IPS DF 4.7 (cell line): Measurements from ENCODE around the gene TSKU.

Experiments used
- DNase-seq: peaks from one replicate; pipeline ENCODE4 v3.0.0-alpha.2; 2013; ENCODE audit warnings: low spot score; ENCODE audit errors: extremely low read depth

The TSKU gene

DNA sequence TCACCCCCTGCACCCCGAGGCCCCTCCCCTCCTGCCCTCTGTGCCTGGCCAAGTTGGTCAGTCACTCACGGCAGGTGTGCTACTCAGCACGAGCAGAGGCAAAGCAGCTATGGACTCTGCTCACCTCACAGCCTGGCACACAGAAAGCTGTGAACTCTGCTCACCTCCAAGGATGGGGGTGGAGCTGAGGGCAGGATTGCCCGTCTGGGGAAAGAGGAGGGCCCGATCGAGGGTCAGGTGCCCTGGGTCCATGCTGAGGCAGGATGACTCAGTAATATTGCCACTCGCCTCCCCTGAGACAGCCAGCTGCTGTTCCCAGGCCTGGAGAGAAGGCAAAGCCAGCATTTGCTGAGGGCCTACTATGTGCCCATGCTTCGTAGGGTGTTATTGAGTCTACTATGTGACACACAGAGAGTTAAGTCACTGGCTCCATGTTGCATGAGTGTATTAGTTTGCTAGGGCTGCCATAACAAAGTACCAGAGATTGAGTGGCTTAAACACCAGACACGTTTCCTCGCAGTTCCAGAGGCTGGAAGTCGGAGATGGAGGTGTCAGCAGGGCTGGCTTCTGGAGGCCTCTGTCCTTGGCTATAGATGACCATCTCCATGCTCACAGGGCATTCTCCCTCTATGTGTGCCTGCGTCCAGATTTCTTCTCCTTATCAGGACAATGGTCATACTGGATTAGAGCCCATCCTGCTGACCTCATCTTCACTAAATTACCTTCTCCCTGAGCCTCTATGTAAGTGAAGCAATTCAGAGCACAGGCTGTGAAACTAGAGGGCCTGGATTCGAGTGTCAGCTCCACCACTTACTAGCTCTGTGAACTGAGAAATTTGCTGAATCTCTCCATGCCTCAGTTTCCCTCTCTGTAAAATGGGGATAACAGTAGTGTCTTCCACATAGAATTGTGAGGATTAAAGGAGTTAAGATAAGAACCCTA, 13.2 kb upstream of the TSKU start:
- DNase-seq: no peak

DNA sequence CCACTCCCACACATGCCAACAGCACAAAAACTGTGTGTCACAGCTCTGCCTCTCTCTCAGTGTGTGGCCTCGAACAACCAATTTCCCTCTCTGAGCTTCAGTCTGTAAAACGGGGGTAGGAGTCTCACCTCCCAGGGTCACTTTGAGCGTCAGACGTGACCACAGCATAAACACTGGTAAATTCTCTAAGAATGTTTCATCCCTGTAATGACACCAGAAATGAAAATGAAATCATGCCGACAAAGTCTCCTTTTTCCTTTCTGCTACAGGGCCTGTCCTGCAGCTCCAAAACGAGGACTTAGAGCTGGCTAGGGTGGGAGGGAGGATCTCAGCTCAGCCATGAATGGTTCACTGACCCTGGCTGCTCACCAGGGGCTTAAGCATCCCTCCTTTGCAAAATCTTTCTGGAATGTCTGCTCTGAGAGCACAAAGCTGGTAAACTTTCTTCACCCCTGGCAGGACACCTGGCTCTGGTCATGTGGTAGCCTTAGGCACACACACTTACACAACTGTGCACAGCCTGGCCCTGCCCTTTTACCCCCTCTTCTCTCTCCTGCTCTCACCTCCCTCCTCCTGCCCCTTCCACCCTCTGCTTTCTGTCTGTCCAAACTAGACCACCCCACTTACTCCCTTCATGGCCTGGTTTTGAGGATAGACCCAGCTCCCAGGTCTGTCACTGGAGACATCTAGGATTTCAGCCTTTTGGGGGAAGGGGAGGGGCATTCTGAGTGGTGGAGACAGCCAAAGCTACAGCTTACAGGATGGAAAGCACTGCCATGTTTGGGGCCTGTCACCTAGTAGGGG, 12.3 kb upstream of the TSKU start:
- DNase-seq: no peak

DNA sequence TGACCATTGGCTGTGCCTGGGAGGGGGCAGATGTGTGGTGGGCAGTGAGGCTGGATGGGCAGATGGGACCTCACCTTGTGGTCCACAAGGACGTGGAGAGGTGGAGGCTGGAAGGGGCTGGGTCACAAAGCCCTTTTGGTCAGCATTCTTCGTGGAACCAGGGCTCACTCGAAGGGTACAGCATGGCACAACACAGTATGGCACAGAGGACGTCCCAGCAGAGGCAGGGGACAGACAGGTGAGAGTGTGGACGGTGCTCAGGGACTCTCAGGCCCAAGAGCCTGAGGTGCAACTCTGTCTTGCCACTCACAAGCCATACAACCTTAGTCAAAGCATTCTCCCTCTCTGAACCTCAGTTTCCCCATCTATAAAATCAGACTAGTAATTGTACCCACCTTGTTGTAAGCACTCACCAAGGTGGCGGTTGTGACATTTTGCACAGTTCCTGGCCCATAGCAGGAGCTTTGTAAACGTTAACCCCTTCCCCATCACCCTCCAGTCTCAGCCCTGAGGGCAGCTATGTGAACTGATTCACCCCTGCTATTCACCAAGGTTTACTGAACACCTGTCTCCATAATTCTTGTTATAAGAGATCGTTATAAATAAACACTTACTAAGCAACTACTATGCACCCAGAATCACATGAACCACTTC, 11.6 kb upstream of the TSKU start:
- DNase-seq: no peak

DNA sequence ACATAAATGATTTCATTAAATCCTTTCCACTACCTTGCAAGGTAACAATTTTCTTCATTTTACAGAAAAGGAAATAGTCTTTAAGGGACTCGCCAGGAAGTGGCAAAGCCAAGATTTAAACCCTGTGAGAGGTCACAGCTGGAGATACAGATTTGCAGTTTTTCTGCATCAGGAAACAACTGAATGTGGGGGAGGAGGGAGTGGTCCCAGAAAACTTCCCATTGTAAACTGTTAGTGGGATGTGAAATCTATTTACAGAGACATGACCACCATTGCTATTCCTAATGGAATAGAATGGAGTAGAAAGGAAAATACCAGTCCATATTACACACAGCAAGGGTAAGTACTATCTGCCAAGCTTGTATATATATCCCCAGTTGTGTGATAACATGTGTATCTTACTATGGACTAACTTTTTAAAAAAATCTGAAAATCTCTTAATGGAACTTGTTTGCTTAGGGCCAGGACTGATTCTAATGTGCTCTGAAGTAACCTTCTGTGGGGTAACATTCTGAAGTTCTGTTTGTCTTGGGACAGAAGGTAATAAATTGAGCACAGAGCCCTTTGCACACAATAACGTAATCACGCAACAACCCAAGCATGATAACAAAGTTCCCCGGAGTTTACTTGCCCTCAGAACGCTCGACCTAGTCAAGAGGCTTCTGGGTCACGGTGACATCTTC, 10.9 kb upstream of the TSKU start:
- DNase-seq: no peak

DNA sequence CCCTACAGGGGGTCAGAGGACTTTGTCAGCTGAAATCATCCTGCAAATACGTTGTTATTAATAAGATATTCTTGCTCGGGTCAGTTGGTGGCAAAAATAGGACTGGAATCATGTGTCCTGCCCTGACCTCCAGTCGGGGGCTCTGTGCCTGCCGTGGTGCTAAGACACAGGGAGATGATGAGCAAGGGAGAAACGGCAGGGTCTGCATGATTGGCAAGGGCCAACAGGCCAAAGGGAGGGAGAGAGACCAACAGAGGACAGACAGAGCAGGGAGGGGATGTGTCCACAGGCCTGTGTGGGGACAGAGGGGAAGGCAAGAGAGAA, 10.4 kb upstream of the TSKU start:
- no peak for DNase-seq

DNA sequence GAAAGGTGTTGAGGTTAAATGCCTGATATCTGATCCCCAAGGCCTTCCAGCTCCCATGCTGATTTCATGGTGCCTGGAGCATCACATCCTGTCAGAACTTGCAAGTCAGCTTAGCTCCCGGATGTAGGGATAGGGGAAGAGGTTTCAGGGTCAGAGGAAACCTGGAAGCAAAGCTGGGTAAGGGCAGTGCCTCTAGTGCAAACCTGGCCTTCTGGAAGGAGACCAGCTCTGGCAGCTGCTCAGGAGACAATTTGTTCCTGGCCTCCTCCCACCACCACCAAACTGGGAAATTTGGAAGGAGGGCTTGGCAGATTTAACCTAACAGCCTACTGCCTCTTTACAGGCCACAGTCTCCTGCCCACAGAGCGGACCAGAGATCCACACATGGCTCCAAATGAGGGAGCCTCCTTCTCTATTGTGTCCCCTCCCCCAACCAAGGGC, 9.2 kb upstream of the TSKU start:
- DNase-seq: no peak

DNA sequence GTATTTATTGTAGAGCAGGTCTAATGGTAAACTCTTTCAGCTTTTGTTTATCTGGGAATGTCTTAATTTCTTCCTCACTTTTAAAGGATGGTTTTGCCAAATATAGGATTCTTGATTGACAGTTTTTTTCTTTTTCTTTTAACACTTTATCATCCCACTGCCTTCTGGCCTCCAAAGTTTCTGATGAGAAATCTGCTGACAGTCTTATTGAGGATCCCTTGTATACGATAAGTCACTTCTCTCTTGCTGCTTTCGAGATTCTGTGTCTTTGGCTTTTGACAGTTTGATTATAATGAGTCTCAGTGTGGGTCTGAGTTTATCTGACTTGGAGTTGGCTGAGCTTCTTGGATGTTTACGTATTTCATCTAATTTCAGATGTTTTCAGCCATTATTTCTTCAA, 6.7 kb upstream of the TSKU start:
- DNase-seq: no peak

DNA sequence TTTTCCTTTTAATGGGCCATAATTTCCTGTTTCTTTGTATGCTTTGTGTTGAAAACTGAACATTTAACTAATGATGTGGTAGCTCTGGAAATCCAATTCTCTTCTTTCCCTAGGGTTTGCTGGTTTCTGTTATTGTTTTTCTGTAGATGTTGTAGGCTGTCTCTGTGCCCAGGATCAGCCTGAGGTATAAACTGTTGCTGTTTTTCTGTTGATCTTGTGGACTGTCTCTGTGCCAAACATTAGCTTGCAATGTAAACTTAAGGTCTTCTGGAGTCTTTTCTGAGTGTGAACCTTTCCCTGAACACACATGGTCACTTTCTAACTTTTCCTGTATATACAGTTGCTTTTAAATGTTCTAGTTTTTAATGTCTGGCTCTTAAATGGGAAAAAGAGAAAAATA, 5.9 kb upstream of the TSKU start:
- DNase-seq: no peak

DNA sequence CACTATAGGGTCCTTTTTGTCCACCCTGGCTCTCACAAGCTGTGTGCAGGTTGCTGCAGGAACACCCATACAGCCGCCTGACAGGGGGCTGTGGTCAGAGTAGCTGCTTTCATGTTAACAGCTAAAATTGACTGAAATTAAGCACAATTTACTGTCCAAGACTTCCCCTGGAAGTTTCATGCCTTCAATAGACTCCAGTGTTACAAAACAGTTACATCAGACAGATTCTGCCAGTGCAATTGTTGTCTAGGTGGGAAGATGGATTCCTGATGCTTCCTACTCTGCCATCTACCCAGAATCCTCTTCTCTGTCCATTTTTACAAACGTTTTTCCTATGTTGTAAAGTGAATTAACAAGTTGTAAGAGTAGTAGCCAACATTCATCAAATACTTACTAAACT, 5.3 kb upstream of the TSKU start:
- no peak for DNase-seq

DNA sequence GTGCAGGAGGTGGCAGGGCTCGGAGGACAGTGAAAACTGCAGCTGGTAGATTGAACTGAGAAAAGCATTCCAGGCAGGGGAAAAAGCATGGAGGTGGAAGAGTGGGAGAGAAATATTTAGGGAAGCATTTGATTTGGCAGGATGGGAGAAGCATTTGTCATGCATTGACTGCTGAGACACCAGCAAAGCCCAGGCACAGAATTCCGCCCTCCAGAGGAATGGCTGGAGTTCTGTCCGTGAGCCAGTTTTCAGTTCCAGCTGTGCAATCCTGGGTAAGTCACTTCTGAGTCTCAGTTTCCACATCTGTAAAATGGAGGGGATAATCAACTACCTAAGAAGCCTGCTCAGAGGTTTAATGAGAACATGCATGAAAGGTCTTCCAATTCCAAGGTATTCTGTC, 4.3 kb upstream of the TSKU start:
- DNase-seq: no peak

DNA sequence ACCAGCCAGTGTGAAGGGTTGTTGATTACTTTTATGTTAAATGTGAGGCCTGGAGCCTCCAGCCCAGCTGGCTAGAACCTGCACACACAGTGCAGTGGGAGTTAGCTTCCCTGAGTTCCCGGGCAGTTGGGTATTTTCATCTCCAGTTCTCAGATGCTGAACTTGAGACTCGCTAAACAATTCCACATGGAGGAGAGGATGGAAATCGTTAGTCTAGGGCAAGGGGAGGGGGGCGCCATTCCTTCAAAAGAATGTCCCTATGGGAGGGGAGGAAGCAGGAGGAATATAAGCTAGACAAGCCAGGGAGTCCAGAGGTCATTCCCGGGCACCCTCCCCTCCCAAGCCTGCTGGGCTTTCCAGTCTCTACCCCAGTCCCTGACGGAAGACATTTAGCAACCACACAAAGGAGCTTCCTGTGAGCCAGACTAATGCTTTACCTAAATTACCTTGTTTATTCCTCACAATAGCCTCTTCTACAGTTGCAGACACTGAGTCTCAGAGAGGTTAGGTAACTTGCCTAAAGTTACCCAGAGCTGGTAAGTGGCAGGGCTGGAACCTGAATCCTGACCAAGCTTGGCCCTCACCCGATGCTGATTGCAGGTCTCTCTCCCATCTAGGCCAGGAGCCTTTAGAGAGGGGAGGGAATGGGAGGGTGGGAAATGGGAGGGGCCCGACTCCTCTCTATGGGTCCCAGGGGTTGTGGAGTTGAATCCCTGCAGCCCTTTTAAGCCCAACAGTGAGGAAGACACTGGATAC, 1.9 kb upstream of the TSKU start:
- no peak for DNase-seq

DNA sequence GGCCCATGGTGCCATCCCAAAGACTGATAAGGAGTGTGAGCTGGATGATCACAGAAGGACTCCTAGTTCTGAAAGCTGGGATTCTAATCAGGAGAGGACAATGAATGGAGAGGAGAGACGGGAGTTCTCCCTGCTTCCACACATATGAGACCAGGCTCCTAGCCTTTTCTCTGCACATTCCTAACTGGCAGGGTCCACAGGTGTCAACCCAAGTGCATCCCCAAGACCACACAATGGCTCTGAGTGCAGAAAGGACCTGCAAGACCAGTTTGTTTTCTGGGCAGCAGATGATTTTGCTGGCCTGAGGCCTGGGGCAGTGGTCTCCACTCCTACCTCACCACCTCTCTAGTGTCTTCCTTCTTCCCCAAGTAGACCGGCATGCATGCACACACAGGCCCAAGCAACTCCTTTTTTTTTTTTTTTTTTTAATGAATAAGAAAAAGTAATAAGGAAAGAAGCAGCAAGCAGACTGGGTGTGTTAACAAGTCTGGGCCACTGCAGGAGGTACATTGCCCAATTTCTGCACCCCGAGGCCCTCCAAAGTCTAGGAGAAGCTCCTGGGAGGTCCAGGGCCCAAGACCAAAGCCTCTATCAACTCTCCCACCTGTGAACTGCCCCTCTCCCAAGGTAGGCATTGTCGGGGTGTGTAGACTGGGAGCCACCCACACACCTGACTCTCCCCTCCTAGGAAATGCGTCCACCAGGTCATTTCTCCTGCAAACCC, 1.2 kb upstream of the TSKU start:
- no peak for DNase-seq

DNA sequence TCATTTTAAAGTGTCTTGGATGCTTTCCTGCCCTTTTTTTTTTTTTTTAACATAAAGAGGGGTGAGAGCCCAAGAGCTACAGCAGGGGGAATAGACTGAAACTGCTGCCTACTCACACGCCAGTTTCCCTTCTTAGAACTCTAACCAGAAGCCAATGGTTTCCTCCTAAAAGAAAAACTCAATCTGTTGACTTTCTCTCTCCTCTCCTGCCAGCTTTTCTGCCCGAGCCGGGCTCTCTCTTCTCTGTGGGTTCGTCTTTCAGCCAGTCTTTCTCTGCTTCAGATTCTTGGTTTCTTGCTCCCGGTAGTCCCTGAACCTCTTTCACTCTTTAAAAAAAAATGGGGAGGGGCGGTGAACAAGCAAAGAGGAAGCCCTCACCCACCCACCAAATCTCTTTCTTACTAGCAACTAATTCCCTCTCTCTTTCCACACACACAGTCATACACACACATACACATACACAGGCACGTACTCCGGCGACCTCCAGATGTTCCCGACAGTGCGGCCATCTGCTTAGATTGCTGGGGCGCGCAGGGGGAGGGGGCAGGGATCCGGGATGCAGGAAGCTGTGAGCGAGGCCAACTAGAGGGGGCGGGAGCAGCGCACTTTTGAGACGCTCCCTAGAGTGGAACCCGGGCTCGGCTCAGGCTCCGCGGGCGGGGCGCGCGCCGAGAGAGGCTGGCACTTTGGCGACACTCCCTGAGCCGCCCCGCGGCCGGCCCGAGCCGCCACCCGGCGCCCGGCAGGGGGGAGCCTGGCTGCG, 444 bp upstream of the TSKU start:
- DNase-seq: no peak

DNA sequence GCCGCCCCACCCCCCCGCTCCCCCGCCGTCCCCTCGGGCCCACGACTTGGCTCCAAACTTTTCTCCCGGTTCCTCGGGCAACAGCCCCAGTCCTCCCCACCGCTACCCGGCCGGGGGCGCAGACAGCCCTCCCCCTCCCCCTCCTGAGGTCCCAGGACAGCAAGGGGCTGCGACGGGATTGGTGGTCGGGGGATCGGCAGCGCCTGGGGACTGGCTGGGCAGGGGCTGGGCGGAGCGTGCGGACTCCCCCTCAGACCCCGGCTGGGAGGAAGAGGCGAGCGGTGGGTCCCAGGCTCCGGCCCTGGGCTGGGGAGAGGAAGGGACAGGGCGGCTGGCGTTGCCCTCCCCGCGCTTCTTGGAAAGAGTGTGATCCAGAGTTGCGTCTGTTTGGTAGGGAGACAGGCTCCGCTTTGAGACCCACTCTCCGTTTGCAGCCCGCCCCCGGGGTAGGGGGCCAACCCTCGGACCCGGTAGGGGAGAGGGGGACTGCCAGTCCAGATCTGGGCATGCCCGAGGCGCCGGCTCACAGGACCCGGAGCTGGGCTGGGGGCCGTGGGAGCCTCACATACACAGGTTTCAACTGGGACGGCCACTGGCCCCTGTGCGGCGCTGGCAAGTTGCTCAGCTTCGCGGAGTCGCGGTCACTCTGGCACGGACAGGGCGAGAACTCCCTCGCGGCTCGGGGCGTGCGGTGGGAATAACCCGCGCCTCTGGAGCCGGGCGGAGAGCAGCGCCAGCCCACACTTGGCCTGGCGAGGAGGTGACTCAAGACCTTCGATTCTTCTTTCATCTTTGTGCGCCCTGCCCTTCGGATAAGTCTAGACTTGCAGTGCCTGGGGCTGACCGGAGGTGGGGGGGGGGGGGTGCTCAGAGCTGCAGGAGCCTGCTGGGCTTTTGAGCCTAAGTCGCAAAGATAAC, 999 bp downstream of the TSKU start:
- DNase-seq: no peak

DNA sequence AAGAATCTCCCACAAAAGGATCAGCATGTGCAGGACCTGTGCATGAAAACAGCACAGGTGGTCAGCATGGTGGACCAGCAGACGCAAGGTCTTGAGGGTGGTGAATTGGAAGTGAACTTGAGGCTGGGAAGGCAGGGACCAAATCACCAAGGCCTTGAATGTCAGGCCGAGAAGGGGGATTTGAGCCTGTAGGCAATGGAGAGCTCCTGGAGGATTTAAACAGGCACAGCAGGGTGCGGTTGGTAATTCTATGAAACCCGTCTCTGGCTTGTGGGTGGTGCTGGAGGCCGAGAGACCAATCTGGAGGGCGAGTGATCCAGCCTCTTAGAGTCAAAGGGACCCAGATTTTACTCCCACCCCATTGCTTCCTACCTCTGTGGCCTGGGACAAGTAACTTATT, 2.4 kb downstream of the TSKU start:
- no peak for DNase-seq

DNA sequence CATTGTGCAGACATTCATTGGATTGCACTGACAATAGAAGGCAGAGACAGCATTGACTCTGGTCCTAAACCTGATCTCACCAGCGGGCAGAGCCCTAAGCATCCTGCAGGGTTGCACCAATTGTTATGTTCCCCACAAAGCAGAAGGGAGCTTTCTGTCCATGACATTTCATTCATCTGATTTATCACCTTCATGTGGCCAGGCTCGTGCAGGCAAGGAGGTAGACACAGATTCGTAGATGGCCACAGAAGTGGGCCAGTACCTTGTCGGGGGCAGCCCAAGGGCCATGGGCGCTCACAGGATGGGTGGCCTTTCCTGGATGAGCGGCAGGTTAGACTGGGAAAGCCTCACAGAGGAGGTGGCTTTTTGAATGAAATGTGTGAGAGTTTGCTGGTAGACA, 2.9 kb downstream of the TSKU start:
- DNase-seq: no peak

DNA sequence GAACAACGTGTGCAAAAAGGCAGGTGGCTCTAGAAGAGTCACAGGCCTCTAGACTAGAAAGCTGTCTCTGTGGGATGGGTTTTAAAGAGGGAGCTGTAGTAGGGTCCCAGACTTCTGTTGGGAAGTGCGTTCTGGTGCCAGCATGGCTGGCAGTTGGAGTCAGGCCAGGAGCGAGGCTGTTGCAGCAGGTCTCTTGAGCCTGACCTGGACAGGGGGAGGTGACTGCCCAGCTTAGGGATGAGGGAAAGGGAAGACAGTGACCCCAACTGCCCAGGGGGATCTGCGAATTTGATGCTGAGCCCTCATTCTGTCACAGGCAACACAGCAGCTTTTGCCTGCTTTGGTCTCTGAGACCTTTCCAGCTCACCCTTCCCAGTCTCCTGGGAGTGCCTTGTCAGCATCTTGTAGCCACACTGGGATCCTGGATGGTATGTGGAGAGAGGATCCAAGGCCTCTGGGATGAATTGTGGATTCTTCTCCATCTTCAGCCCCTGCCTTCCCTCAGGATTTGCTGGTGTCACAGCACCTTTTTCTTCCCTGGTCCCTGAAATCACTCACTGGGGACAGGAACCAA, 3.4 kb downstream of the TSKU start:
- no peak for DNase-seq

DNA sequence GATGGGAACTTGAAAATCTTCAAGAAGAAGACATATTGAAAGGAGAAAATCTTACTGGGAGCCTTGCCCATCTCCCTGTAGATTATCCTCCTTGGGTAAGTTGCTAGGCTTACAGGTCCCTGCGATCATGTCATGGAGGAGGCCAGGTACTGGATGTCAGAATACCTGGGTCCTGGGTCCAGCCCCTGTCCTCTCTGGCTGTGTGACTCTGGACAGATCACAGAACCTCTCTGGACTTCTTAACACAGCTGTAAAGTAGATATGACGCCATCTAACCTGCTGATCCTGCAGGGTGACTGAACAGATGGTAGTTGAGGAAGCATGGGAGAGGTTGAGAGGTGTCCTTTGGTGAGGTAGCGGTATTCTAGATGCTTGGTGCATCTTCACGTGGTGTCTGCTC, 4.1 kb downstream of the TSKU start:
- no peak for DNase-seq
